Liver (tissue), 5 donors: ENCODE results near the gene PPFIBP1. TPM values are rescaled to one million over a fixed set of nuclear protein-coding genes. Genes with fewer than 3 reads are reported as not detected.

Experiments used
- ATF3 ChIP-seq: IDR thresholded peaks from 2 replicates; pipeline ENCODE4 v1.6.1; 2016; ENCODE audit warnings: antibody characterized with exemption
- FOXA1 ChIP-seq: IDR thresholded peaks from 2 replicates; pipeline ENCODE4 v1.6.1; 2016; ENCODE audit warnings: antibody characterized with exemption
- GABPA ChIP-seq, 2 donors: IDR thresholded peaks in 1 of 2; conservative IDR thresholded peaks in 1 of 2; 2 replicates each; pipeline ENCODE4 v1.6.1; 2016; ENCODE audit warnings: antibody characterized with exemption in 2 of 2, mild to moderate bottlenecking in 1 of 2, moderate library complexity in 1 of 2
- HNF4G ChIP-seq: IDR thresholded peaks from 2 replicates; pipeline ENCODE4 v1.6.1; 2016; ENCODE audit warnings: antibody characterized with exemption
- SP1 ChIP-seq: IDR thresholded peaks from 2 replicates; pipeline ENCODE4 v1.6.1; 2018; ENCODE audit warnings: antibody characterized with exemption, mild to moderate bottlenecking
- YY1 ChIP-seq: IDR thresholded peaks from 2 replicates; pipeline ENCODE4 v1.6.1; 2016; ENCODE audit warnings: antibody characterized with exemption, mild to moderate bottlenecking
- ZBTB33 ChIP-seq: IDR thresholded peaks from 2 replicates; pipeline ENCODE4 v1.6.1; 2016; ENCODE audit warnings: antibody characterized with exemption
- polyA plus RNA-seq, 2 donors: library from polyadenylated mRNA; stranded (reverse) in 1 of 2; unstranded in 1 of 2; fragments of 200-250 nt in 1 of 2; fragments of >200 nt in 1 of 2; fragmentation: Nextera tagmentation in 1 of 2; extraction: Ambion mirVana in 1 of 2; gene quantifications; one replicate each; pipeline versions ENCODE4 v1.2.1 to v1.2.3, GENCODE V29; 2013 to 2015
- total RNA-seq, 2 donors: library from RNA; depleted of rRNA; stranded (reverse); fragments of >200 nt; gene quantifications; one replicate each; pipeline ENCODE4 v1.2.3, GENCODE V29; 2014
- TF ChIP-seq, protein P1 (sequence below): fragments of 150-350 bp; IDR thresholded peaks from 2 replicates; pipeline ENCODE4 v1.5.1; 2017; ENCODE audit warnings: improper control_type of control experiment, low read depth, low read length; ENCODE audit not compliant: missing input control
- donor health status: healthy.
- donor health status: healthy.
- donor health status: healthy.

Gene PPFIBP1
- total and polyA plus RNA-seq, 4 donors, result 10.5 to 65.8 (median 17.4) TPM

DNA sequence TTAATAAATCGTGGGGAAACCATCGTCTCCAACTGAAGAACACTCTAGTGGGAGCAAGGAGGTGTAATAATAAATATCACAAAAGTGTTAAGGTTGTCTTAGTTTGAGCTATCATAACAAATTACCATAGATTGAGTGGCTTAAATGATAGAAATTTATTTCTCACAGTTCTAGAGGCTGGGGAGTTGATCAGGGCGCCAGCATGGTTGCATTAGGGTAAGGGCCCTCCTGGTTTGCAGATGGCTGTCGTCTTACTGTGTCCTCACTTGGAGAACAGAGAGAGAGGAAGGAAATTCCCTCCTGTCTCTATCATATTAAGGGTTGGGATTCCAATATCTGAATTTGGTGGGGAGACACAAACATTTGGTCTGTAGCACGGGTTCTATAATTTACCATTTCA lies 219.6 kb downstream of the PPFIBP1 start (continued):
- TF ChIP-seq ZBTB33 (no peak), HNF4G (no peak), FOXA1 (no peak), ATF3 (no peak), GABPA (IDR thresholded peaks at IDR 0.05 in 1 of 2, conservative IDR thresholded peaks at IDR 0.05 in 1 of 2) (no peak), SP1 (no peak), YY1 (no peak)
- TF ChIP-seq, protein P1, sequence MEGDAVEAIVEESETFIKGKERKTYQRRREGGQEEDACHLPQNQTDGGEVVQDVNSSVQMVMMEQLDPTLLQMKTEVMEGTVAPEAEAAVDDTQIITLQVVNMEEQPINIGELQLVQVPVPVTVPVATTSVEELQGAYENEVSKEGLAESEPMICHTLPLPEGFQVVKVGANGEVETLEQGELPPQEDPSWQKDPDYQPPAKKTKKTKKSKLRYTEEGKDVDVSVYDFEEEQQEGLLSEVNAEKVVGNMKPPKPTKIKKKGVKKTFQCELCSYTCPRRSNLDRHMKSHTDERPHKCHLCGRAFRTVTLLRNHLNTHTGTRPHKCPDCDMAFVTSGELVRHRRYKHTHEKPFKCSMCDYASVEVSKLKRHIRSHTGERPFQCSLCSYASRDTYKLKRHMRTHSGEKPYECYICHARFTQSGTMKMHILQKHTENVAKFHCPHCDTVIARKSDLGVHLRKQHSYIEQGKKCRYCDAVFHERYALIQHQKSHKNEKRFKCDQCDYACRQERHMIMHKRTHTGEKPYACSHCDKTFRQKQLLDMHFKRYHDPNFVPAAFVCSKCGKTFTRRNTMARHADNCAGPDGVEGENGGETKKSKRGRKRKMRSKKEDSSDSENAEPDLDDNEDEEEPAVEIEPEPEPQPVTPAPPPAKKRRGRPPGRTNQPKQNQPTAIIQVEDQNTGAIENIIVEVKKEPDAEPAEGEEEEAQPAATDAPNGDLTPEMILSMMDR, result no peak

Other genes with a start within 250 kb of the PPFIBP1 start
- 1 to 10 TPM; 1.7 to 4.4 TPM for gene BMAL2, start 191.4 kb upstream of the PPFIBP1 start, total RNA-seq
- gene BMAL2, start 191.4 kb upstream of the PPFIBP1 start, polyA plus RNA-seq, result 1 to 10 TPM; 1.4 to 1.8 TPM
- gene SMCO2, start 77.5 kb upstream of the PPFIBP1 start, total RNA-seq, result not detected
- not detected for gene SMCO2, start 77.5 kb upstream of the PPFIBP1 start, polyA plus RNA-seq
- 1 to 10 TPM; 1.1 to 2.1 TPM for gene REP15, start 172.2 kb downstream of the PPFIBP1 start, total RNA-seq
- under 1 TPM; 0.58 to 0.94 TPM for gene REP15, start 172.2 kb downstream of the PPFIBP1 start, polyA plus RNA-seq
- 10 to 100 TPM; 27.4 to 64.3 TPM for gene MRPS35, start 186.6 kb downstream of the PPFIBP1 start, total RNA-seq
- gene MRPS35, start 186.6 kb downstream of the PPFIBP1 start, polyA plus RNA-seq, result 10 to 100 TPM; 46.9 to 51.9 TPM